NCI-H2029 (cell line): ENCODE measurements around the gene NR6A1.

Source experiments
- DNase-seq: peaks from one replicate; lab custom pipeline; 2025; lab: John Stamatoyannopoulos, UW

NR6A1 gene

DNA sequence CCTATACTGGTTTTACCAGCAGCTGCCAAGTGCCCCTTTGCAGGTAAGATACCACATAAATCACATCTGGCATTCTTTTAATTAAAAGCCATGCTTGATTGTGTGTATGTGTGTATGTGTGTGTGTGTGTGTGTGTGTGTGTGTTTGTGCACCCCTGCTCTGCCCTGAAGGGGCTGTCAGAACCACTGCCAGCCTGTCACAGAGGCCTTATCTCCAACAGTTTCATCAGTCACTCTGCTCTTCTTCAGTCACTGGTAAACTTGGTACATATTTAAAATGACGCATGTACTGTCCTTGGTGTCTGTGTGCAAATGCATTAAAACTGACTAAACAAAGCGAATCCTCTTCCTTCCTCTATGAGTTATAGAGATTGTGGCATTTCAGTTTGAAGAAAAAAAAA, 244.9 kb downstream of the NR6A1 start:
- no peak for DNase-seq

DNA sequence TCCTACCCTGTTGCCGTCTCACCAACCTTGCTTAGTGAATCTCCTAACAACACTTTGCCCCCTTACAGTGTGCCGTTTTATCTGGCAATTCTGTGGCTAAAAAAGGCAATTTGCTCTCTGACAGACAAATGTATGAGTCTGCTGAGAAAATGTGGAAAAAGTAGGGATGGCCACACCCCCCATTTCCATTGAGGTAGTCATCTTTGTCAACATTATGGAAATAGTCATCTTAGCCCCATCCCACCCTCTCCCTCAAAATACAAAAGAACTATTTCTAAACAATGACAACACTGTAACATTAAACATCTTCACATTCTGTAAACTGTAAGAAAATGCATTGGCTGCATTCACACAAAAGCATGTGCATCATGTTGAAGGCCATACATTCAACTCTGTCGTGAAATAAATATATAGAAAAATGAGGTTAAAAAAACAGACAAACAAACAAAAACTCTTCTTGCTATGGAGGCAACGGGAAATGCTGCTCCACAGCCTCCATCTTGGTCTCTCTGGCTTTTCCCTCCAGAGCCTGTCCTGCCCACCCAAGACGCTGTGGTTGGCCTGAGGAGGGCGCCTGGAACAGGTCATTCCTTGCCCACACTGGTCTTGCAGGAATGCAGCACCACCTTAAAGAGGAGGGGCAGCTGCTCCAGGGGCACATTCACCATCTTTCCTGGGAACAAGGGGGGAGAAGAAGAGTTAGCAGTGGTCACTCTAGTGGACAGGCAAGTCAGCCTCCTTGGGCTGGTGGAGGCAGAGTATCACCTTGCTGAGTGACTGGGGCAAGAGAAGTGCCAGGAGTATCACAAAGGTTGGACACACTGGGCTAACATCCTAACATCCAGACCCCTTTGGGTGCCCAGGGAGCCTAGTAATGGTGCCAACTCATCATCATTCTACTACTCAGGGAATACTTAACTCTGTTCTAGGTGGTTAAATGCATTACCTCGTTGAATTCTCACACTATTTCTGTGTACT, 248.7 kb downstream of the NR6A1 start:
- no peak for DNase-seq

DNA sequence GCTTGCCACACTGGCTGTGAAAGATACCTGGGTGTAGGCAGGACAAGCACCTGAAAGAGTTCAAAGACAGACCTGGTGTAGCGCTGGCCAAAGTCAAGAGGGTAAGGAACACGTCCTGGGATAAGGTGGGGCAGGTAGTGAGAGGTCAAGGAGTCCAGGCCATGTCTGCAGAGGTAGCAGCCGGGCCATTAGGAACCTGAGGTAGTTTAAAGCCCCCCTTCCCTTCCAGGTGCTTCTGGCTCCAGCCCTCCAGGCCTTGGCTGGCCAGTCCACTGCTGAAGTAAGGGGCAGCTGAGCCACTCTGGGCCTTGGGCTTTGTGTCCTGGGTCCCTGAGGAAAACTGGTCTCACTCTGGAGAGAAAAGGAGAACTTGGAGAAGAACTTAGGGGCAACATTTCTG, 250.0 kb downstream of the NR6A1 start:
- DNase-seq: no peak

DNA sequence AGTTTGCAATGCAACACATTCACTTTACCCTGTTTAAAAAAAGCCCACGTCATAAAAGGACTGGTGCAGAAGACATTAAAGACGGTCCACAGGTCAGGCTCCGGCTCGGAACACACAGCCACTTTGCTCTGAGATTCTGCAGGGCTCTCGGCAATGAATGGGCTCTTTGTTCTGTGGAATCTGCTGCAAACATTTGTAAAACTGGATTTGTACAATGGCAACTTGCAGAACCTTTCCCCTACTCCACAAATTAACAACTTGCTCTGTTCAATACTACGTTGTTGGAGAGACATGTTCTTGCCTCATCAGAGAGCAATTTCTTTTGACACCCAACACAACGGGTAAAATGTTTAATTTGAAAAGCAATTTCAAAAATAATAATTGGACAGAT, 250.9 kb downstream of the NR6A1 start:
- no peak for DNase-seq

DNA sequence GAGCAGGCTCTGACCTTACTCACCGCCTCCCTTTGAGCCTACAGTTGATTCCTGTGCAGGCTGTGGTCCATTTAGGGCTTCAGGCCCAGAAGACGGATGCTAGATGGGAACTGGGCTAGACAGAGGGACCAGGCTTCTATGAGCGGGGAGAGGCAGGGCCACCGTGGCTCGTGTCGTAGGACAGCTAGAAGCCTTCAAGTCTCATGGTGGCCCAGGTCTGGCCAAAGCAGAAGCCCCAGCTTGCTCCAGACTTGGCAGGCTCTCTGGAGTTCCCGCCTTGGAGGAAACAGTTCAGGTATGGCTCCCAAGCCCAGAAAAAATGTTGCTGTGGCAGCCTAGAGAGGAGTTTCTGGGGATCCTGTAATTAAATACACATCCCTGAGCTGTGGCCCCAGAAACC, 253.0 kb downstream of the NR6A1 start:
- no peak for DNase-seq

DNA sequence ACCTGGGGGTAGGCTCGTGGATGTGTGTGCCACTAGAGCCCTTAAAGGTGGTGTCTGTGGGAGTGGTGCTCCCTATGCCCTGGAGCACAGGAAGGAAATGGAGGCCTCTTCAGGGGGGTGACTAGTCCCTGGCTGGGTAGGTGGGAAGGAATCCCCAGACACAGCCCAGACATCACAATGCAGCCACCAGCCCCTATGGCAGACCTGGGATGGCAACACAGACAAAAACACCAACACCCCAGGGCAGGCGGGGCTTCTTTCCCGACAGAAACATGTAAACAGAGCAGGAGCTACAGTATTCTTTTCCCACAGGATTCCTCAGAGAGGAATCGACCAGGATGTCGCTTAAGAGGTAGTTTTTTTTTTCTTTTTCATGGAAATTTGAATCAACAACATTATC, 253.5 kb downstream of the NR6A1 start:
- DNase-seq: no peak

DNA sequence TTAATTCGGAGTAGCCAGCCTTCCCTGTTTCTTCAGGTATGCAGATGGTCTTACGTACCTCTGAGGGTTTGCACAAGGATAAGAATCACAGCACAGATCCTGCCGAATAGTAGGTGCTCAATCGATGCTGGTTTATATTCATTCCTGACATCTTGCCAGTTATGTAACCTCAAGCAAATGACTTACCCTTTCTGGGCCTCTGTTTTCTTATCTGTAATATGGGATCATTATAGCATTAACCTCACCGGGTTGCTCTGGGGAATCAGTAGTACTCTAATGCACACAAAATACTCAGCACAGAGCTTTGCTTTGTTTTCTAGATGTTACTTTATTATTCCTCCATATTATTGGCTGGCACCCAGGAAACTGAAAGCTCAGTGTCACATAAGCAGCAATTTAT, 256.2 kb downstream of the NR6A1 start:
- DNase-seq: no peak

DNA sequence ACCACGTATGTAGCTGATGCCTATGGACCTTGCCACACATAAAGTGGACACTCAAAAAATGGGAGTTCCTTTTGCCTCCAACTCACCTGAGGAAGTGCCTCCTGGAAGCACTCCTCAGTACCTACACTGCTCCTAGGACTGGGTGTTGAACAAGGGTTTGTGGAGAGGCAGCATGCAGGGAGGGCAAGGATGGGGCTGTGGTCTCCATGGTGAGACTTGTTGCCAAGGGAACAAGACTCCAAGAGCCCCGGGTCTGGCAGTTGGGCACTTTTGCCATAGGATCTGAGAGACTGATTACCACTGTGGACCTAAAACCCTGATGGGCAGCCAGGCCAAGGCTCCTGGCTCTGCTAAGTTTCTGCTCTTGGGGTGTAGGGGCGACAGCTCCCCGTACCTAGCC, 257.0 kb downstream of the NR6A1 start:
- no peak for DNase-seq

DNA sequence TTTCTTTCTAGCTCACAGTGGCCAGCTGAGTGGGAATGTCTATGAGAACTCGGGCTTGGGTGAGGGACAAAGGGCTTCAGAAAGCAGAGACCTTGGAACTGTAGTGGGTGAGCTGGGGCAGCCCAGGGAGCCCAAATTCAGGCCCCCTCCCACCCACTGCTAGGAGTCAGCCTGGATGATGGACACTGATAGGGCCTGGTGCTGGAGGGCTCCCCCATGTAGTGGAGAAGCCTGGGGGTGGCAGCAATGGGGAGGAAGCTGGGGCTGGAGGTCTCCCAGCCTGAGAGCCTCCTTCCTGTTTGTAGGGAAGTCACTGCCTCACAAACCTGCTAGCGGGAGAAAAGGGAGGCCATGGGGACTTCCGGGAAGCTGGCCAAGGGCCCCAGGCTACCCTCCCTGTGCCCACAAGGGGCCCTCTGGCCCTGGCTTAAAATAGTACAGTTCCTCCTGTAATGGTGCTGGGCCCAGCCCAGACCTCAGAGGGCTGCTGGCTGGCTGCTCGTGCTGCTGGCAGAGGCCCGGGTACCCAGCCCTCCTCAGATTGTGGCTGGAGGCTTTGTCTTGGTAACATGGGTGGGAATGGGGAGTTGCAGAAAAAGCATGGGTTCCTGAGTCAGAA, 257.6 kb downstream of the NR6A1 start:
- DNase-seq: no peak

DNA sequence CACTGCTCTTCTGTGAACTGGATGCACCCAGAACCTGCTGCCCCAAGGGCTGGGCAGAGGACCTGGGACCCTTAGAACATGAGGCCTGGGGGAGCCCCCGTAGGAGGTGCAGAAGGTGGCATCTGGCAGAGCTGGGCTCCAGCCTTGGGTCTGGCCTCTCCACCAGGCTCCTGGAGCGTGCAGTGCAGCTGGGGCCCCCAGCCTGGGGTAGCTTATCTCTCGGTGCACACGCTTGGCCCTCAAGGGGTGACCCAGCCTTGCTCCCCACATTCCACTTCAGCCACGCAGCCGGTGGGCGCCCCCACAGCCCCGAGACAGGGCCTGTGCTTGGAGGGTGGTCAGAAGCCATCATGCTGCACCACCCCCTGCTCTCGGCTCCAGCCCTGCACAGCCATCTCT, 258.3 kb downstream of the NR6A1 start:
- no peak for DNase-seq

DNA sequence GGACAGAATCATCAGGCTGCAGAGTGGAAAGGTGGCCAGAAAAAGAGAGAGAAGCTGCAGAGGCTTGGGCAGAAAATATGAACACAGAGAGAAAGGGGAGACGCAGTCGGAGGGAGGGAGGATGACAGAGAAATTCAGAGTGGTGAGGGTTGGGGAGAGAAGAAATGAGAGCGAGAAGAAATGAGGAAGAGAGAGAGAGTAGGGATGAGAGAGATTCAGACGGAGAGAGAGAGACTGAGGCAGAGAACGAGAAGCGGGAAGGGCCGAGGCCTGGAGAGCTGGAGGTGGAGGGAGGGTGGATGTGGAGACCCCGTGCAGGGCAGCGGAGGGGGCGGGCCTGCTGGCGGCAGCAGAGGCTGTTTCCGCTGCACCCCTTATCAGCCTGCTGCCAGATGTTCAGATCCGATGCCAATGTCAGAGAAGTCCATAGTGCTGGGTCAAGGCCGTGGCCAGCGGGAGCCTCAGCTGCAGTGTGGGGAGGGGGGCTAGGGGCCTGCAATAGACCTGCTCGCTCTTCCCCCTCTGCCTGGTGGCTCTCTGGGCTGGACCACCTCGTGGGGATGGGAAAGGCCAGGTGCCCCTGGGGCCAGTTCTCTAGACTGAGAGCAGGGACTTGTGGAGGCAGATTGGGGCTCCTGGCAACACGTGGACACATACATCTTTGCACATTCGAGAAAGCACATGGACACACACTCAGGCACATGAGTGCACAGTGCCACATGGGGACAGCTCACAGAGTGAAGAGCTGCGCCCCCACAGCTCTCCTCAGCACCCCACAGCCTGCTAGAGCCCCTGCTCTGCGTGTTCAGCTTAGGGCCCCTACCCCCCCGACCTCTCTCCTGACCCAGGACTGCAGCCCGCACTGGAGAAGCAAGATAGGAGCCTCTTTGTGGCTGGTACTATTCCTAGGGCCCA, 259.0 kb downstream of the NR6A1 start:
- no peak for DNase-seq

DNA sequence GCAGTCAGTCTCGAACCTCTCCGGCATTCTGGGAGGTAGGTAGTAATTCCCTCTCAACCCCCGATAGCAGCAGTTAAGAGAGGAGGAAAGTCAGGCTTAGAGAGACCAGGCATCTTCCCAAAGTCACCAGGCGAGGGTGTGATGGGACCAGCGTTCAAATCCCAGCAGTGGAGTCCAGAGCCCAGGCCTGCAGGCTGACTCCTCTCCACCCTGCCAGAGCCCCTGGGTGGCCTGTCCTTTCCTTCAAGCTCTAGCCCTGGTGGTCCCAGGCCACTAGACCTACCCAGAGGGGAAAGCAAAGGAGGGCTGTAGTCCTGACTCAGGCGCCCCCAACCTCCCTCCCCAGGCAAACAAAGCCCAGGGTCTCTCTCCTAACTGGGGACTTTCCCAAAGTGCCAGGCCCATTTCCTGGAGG, 259.7 kb downstream of the NR6A1 start:
- DNase-seq: no peak

DNA sequence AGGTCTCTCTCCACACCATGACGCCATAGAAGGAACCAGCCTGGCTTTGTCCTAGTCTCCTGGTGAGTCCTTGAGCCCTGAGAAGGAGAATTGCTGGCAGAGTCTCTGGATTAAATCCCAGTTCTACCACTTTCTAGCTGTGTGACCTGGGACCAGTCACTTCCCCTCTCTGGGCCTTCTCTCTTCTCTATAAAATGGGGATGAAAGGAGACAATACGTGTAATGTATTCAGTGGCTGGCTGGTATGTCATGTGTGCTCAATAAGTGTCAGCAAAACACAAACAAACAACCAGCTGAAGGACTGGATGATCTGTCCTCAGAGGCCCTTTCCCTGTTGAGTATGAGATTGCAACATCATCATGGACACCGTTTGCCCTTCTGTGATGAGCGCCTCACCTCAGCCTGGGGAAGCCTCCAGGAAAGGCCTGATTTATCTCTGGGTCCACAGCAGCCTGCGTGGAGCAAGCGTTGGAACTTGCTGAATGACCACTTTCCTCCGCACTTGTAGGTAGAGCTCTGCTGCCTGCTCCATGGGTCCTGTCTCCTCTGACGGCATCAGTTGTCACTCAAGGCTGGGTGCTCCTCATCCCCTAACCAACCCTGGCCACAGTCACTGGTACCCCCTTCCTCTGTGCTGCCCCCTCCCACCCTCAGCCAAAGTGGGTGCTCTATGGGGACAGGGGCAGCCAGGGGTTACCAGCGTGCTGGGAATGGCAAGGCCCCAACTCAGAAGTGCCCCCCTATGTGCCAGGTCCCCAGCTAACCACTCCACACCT, 260.3 kb downstream of the NR6A1 start:
- DNase-seq: peak; percentile 40

DNA sequence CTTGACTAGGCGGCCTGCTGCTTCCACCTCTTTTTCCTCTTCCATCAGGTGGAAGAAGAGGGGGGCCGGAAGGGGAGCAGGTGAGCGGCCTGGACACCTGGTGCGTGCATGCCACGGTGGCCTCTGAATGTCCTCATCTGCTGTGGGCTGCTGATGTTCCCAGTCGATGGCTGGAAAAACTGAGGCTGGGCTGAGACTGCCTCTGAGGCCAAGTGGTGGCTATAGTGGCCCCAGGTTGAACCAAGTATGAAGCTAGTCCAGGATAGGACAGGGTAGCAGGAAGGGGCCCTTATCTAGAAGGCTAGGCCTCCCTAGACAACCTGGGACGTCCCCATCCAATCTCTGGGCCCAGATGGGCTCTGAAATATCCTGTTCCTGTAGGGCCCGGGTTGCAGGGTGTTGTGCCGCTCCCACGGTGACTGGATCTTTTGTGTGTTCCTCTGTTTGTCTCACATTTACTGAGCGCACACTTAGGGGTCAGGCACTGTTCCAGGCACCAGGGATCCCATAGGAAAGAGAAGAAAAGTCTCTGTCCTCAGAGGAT, 263.2 kb downstream of the NR6A1 start:
- DNase-seq: no peak

DNA sequence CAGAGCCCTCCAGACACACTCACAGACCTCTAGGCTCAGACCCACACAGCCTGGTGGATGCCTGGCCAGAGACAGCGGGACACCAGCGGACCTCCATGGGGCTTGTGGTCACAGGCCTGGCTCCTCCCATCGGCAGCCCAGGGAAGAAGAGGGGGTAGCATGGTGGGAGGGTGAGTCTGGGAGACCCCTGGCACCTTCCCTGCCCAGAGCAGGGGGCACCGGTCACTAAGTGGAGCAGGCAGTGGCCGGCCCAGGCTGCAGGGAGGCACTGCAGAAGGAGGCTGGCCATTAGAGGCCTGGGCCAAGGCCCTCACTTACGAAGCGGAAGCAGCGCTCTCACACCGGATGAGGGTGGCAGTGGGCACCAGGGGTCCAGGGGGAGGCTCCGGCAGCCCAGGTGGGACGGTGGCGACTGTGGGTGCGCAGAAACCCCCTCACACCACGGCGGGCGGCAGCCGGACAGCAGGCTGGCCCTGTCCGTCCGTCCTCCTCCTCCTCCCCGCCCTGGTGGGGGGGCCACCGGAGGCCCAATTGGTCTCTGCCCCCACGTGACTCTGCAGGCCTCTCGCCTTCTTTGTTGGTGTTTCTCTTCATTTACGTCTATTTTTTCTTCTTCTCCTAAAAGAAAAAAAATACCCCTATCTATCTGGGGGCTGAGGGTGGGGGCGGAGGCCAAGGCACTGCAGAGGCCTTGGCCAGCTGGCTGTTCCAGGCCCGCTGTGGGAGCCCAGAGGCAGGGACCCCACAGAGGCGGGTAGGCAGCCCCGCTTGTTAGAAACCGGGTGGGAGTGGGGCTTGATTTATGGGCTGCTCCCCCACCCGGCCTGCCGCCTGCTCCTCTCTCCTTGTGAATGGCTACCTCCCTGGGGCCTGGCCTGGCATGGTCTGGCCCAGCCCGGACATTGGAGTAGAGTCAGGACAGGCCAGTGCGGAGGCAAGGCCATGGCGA, 263.9 kb downstream of the NR6A1 start, which contains the start of gene NR5A1:
Gene NR5A1 (minus strand): TSS at position 469 of the 949 bp plus-strand sequence. CDS start 4,004 bp downstream, outside the sequence.
- no peak for DNase-seq

DNA sequence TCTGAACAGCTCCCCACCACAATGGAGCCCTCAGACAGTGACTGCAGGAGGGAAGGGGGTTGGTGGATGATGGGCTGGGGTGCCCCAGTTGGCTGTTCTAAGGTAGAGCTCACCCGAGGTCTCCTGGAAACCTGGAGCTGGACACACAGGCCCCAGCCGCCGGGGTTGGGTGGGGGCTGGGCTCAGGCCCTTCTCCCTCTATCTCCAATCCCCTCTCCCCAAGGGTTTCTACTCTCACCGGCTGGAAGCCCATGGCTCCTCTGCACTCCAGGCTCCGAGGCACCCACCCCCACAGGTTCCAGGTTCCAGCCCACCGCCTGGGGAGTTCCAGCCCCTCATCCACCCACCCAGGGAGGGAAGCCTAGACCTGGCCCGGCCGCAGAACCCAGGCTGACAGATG, 264.7 kb downstream of the NR6A1 start:
- DNase-seq: no peak

DNA sequence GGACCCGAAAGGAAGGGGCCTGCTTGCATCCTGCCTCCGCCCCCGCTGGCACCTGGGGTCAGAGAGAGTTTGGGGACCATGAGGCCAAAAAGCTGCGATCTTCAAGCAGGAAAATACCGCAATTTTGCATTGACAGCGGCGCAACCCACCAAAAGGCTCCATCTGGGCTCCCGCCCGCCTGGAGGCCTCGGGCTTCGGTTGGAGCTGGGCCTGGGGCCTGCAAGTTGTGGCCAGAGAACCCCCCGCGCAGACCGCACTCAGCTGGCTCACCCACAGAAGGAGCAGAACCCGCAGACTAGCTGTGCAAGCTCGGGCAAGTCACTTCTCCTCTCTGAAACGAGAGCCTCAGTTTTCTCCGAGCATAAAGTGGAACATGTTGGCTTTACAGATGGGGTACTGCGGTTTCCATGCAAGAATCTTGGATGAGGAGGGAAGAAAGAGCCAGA, 265.2 kb downstream of the NR6A1 start:
- DNase-seq: no peak

DNA sequence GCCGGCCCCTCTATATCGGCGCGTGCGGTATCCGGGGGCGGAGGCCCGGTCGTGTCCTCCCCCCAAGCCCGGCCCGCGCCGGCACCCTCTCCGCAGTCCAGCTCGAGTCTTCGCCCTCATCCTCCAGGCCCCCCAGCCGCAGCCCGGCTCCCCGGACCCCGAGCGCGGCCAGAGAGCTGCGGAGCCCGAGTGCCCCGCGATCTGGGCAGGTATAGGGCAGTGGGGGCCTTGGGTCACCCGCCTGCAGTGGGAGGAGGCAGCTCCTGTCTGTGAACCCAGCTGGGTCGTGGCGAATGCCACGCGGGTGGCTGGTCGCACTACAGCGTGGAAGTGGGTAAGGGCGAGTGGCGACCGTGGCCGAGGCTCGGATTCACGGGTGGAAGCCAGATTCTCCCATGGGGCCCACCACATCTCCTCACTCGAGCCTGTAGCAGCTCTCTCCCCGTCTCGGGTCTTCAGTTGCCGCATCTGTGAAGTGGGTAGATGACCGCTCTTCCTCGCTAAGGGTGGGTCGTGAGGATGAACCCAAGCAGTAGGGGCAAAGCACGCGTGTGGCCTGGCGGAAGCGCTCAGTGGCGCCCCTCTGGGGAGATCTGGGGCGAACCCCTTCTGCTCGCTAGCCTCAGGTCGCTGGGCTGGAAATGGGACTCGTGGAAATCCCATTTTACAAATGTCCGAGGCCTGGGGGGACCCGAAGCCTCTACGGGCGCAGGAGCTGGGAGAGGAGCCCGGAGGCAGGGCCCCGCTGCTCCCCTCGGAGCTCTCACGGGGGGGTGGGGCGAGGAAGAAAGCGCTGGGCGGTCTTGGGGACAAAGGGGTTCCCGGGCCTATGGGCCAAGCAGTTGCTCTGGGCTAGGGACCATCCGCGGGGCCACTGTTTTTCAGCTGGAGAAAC, 265.9 kb downstream of the NR6A1 start:
- DNase-seq: no peak

DNA sequence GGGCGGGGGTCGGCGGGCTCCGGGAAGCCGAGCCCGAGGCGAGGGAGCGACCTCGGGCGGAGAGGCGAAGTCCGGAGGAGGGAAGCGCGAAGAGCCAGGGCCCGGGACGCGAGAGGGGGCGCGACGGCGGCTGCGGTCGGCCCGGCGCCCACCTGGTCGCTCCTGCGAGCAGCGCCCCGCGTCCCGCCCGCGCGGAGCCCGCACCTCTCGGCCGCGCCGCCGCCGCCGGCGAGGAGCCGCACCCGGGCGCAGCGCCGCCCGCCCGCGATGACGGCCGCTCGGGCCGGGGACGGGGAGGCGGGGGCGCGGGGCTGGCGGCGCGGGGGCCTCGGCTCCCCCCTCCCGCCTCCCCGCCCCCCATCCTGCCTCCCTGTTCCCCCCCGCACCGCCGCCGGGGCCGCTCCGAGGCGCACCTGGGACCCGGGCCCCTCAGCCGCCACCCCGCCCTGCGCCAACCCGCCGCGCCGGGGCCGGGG, 266.5 kb downstream of the NR6A1 start:
- DNase-seq: no peak
